Right ventricle myocardium inferior (tissue), 1 donor: ENCODE measurements around the gene TM2D1. TPM values are rescaled to one million over a fixed set of nuclear protein-coding genes. Genes with fewer than 3 reads are reported as not detected.
"Not testable (repeated sequence)": the region's sequence is repeated elsewhere in the genome, so short reads cannot be mapped to it uniquely, and the experiment has no call there.

Experiments
- ATAC-seq: fragments of 200-7000 bp; cut with Tn5 transposase; one replicate; pipeline ENCODE4 v1.9.1; 2020; ENCODE audit warnings: mild to moderate bottlenecking, moderate library complexity
- DNase-seq: peaks from one replicate; pipeline ENCODE4 v3.0.0; 2021; ENCODE audit errors: missing footprints
- intact Hi-C: fragments of 100-400 bp; cut with DNase I; formaldehyde crosslinking; loops from one replicate; pipeline ENCODE4 v1.11.0; 2022
- total RNA-seq: library from RNA; stranded (reverse); fragmentation: NEBNext Ultra II Directional; extraction: Animal tissue kit (Norgen Biotek cat#: 25700); gene quantifications from one replicate; pipeline ENCODE4 v1.2.1, GENCODE V29; 2021
- donor health status: DM: no; HTN: yes; CAD: no; lungs with severe emphysema.

Gene TM2D1
- total RNA-seq, 1 donor from 2014 or later: 32.3 TPM

GRCh38 chr1:61730679-61731078 lies 5.7 kb upstream of the TM2D1 start:
- not testable (repeated sequence) for DNase-seq

GRCh38 chr1:61727544-61727943 lies 2.6 kb upstream of the TM2D1 start:
- ATAC-seq: no peak
- intact Hi-C loops: no loop called here
- no peak for DNase-seq

More at GRCh38 chr1:61730679-61731078, 5.7 kb upstream of the TM2D1 start:
- intact Hi-C loops, ATAC-seq: not testable (repeated sequence)

- no peak for DNase-seq
- ATAC-seq: no peak
- intact Hi-C loops: loop anchor here (2.0 kb wide), 1 partner anchor 18 kb away; the partner anchor contains the start of gene PATJ
Observed at GRCh38 chr1:61724506-61724812, 482 bp downstream of the TM2D1 start.

GRCh38 chr1:61718996-61719663 lies 5.8 kb downstream of the TM2D1 start:
- ATAC-seq, DNase-seq, intact Hi-C loops: not testable (repeated sequence)

GRCh38 chr1:61711969-61712368 lies 13.0 kb downstream of the TM2D1 start:
- intact Hi-C loops: no loop called here
- no peak for ATAC-seq
- DNase-seq: no peak

GRCh38 chr1:61711257-61711656 lies 13.7 kb downstream of the TM2D1 start:
- ATAC-seq, DNase-seq, intact Hi-C loops: not testable (repeated sequence)

- no peak for ATAC-seq
- intact Hi-C loops: no loop called here
- no peak for DNase-seq
Observed at GRCh38 chr1:61709908-61710289, 15.0 kb downstream of the TM2D1 start.

GRCh38 chr1:61708953-61709907 lies 15.7 kb downstream of the TM2D1 start:
- intact Hi-C loops: no loop called here
- DNase-seq (no peak), ATAC-seq (no peak)

- DNase-seq (no peak), ATAC-seq (no peak)
- intact Hi-C loops: no loop called here
Observed at GRCh38 chr1:61699911-61700851, 24.8 kb downstream of the TM2D1 start.

GRCh38 chr1:61692155-61692800 lies 32.7 kb downstream of the TM2D1 start:
- no peak for DNase-seq
- ATAC-seq: no peak
- intact Hi-C loops: no loop called here

GRCh38 chr1:61687901-61688300 lies 37.0 kb downstream of the TM2D1 start:
- DNase-seq: no peak
- intact Hi-C loops: no loop called here
- ATAC-seq: no peak

- DNase-seq: no peak
- ATAC-seq: no peak
- intact Hi-C loops: no loop called here
Observed at GRCh38 chr1:61682891-61683290, 42.0 kb downstream of the TM2D1 start.

- DNase-seq (no peak), ATAC-seq (no peak)
- intact Hi-C loops: no loop called here
Observed at GRCh38 chr1:61680500-61680899, 44.4 kb downstream of the TM2D1 start.

- intact Hi-C loops, ATAC-seq, DNase-seq: not testable (repeated sequence)
Observed at GRCh38 chr1:61676881-61677280, 48.1 kb downstream of the TM2D1 start.

GRCh38 chr1:61674221-61674620 lies 50.7 kb downstream of the TM2D1 start:
- intact Hi-C loops: no loop called here
- ATAC-seq (no peak), DNase-seq (no peak)

- intact Hi-C loops: no loop called here
- DNase-seq (no peak), ATAC-seq (no peak)
Observed at GRCh38 chr1:61672376-61672775, 52.6 kb downstream of the TM2D1 start.

GRCh38 chr1:61670445-61670844 lies 54.5 kb downstream of the TM2D1 start:
- intact Hi-C loops: no loop called here
- no peak for ATAC-seq
- no peak for DNase-seq

- intact Hi-C loops: no loop called here
- DNase-seq (no peak), ATAC-seq (no peak)
Observed at GRCh38 chr1:61670016-61670415, 54.9 kb downstream of the TM2D1 start.
